ENCODE results near the gene MEGF9.
A peak's percentile ranks its signal among the peaks of the same experiment; 100 is the strongest.

Gene MEGF9

GRCh38 chr9:120619751-120620655, 94.3 kb downstream of the MEGF9 start:
- DNase-seq, result peak; percentile 66

DNA sequence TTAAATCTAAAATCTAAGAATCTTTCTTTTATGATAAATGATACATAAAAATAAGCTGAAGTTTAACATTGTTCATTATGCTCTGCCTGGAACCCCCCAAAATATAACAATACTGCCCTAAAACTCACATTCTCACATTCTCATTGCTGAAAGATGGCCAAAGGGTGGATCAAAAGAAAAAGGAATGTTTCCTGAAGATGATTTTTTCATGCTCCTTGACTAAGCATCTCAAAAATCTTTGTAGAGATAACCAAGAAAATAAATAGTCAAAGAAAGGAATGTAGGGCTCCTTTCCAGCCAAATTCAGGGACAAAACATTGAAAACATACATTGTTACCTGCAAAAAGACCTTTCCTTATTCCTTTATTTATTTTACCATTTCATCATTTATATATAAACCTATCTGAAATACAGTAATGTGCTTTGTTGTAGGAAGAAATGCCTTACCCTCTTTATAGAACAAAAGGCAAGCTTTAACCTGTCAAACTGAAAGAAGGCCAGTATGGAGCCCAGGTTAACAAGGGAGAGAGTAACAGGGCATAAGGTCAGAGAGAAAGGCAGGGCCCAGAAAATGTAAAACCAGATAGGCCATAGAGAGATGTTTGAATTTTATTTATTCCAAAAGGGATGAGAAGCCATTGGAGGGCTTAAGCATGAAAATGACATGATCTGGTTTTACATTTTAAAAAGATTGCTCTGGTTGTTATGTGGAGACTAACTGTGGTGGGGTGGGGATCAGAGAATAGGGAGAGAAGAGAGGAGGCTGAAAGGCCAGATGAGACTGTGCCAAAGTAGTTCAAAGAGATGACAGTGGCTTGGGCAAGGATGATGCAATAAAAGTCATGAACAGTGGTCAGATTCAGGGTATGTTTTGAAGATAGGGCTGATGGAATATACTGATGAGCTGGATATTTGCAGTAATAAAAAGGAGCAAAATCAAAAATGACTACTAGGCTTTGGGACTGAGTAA, 97.0 kb downstream of the MEGF9 start:
- DNase-seq, result peak; percentile 41

DNA sequence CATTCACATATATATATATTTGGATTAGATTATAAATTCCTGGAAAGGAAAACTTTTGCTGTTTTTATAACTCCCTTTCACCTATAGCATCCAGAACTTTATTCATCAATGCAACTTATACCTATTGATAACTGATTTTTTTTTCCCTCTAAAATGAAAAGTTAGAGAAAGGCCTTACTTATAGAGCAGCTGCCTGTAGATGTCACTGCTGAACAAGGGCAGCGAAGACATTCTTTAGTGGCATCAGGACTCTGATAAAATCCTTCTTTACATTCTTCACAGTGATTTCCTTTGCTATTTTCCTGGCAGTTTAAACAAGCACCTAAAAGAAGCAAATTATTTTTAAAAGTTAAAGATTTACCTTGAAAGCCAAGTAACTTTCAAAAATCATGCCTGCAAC, 102.1 kb downstream of the MEGF9 start:
- DNase-seq, result no peak

DNA sequence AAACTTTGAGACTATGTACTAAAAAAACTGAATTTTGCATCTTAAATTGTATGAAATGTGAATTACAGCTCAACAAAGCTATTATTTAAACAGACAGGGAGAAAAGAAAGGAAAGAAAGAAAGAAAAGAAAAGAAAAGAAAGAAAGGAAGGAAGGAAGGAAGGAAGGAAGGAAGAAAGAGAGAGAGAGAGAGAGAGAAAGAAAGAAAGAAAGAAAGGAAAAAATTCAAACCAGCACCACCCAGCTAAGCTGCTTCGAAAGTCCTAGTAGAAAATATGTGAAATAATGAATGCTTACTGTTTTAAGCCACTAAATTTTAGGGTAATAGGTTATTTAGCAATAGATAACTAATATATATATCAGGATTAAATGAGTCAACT, 102.6 kb downstream of the MEGF9 start:
- no peak for DNase-seq

DNA sequence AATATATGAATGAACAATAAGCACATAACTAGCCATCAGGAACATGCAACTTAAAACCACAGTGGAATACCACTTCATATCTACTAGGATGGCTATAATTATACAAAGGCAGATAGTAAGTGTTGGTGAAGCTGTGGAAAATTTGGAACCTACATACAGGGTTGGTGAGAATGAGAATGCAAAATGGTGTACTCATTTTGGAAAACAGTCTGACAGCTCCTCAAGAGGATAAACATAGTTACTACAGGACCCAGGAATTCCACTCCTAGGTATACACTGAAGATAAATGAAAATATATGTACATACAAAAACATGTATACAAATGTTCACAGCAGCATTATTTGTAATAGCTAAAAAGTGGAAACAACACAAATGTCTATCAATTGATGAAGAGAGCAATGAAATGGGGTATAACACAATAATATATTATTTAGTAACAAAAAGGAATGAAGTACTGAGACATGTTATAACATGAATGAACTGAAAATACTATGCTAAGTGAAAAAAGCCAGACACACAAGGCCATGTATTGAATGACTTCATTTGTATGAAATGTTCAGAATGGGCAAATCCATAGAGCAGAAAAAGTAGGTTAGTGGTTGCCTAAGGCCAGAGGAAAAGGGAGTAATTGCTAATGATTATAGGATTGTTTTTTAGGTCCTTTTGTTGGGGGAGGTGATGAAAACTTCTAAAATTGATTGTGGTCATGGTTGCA, 103.1 kb downstream of the MEGF9 start:
- DNase-seq, result no peak

- DNase-seq, result no peak
Observed at GRCh38 chr9:120609636-120610035, 104.6 kb downstream of the MEGF9 start.

GRCh38 chr9:120608421-120608820, 105.8 kb downstream of the MEGF9 start:
- DNase-seq, result peak; percentile 15

- DNase-seq, result no peak
Observed at GRCh38 chr9:120603591-120603990, 110.7 kb downstream of the MEGF9 start.

DNA sequence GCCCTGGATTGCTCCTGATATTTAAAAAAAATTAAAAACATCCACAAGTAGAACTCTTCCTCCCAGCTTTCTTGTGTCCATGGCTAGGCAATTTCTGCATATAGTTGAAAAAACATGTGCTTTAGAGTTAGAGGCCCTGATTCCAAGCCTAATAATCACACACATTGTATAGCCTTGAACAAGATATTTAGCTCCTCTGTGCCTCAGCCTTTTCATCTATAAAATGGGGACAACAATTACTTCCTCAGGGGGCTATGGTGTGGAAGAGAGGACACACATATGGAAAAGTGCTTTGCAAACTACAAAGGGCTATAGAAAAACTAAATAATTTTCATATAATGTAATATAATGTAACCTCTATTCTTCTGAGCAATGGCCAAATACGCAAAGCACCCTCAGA, 111.3 kb downstream of the MEGF9 start:
- DNase-seq, result no peak

DNA sequence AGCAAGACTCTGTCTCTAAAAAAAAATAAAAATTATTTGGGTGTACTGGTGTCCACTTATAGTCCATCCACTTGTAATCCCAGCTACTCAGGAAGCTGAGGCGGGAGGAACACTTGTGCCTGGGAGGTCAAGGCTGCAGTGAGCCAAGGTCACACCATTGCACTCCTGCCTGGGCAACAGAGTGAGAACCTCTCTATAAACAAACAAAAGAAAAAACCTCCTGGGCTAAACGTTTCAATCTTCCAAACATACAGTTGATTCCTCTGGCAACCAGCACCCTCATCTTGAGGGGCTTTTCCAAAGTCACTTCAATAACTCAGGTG, 120.4 kb downstream of the MEGF9 start:
- no peak for DNase-seq

GRCh38 chr9:120593250-120593954, 120.9 kb downstream of the MEGF9 start:
- DNase-seq, result no peak

DNA sequence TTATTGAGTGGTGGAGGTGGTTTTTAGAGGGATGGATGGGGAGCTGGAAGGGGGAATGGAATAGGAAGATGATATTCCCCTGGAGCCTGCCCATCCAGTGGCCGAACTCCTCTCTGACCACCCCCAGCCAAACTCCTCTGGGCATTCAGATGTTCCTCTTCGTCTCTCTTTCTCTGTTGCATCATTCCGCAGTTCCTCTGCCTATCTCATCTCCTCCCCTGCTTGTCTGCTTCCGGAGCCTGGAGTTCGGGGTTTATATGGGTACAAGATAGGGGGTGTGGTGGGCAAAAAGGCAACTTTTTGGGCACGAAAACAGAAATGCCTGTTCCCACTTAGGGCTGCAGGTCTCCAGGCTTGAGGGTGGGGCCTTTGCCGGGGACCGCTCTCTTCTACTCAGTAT, 122.1 kb downstream of the MEGF9 start:
- DNase-seq, result no peak

- DNase-seq, result no peak
Observed at GRCh38 chr9:120587328-120587727, 126.9 kb downstream of the MEGF9 start.

DNA sequence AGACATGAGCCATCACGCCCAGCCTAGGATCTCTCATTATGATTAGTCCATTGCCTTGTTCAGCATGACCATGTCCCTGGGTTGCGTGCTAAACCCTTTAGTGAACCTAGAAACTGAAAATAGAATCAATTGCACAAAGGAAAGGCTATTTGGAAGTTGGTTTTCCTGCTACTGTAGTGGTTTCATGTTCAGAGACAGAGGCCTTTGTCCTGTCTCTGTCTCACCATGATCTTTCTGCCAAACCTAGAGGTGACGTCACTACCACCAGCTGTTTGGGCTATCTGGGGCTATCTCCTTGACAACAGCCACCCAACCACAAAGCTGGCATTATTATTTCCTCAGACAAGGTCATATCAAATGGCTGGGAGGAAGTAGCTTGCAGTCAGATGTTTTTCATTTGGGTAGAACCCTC, 130.3 kb downstream of the MEGF9 start:
- DNase-seq, result peak; percentile 69

DNA sequence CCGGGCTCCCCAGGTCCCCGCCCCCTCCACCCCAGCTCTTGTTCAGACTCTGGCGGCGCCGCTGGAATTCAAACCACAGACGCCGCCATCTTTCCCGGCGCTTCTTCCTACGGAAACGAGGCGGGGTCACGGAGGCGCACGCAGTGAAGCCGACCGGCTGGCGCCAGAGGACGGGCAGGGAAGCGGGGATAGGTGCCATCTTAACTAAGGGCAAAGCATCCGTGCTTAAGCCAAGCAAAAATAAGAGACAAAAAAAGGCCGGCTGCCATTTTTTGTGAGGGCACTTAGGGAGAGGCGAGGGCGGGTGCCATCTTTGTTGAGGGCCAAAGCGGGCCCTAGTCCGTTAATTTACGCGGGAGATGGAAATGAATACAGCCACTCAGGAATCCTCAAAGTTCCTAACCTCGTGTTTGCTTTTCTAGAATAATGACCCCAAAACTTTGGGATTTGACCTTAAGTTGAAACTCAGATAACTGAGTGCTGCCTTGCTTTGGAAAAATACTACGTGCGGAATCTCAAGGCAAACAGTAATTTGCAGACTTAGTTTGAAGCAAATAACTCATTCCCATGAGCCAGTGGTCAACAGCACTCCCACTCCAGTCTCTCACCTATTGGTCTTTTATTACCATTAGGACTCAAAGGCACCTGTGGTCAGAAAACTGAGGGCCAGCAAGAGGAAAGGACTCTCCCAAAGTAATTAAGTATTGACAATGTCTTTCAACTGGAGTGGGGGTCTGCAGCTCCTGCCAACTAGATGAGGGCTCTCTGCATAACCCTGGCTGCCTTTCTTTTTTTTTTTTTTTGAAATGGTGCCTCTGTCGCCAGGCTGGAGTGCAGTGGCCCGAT, 134.0 kb downstream of the MEGF9 start, which contains the start of gene CDK5RAP2:
Gene CDK5RAP2 (minus strand): TSS at position 117 of the 846 bp plus-strand sequence. CDS start 189 bp downstream, outside the sequence.
- DNase-seq, result peak; percentile 99

DNA sequence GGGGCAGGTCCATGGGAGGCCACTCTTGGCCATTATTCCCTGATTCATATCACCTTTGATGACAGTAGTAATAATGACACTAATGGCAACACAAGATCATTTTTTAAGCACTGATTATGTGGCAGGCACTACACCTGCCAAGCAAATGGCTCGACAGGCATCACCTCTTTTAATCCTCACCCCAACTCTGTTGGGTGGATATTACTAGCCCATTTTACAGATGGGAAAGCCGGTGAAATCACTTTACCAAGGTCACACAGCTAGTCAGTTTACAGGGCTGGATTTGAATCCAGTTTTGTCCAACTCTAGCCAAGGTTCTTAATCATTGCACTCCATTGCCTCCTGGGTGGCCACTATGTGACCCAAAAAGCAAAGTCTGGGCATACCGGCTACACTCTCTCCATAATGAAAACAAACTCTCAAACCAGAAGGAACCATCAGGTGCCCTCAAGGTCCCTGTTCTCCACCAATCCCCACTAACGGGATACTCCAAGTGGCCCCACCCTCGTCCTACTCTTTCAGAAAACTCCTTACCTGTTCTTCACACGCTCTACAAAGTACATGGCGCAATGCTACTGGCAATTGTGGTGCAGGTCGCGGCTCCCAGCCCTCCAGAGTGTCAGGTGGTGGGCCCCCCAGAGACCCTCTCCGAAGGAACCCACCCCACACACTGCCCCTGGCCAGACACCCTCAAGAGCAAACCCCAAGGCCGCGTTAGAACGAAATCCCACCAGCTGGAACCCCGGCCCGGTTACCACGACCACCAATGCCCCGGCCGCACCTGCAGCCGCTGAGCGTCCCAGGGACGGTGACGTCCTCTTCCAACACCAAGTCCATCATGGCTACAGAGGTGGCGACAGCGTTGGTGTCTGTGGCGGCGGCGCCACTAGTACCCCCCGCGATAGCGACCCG, 134.9 kb downstream of the MEGF9 start:
- no peak for DNase-seq

DNA sequence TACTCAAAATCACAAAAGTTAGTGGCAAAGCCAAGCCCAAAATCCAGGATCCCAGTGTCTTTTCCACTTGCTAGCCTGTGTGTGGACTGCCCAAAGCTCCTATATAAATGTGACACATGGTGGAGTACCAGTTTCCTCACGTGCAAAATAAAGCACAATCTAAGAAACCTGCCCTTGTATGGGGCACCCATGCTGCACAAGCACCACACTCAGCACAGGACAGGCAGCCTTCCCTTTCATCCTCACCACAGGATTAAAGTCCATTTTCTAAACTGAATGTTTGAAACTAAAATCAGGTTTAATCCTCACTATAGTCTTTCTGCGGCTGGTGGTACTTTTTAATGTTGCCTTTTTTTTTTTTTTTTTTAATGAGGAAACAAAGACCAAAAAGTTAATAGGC, 139.8 kb downstream of the MEGF9 start:
- DNase-seq, result no peak

DNA sequence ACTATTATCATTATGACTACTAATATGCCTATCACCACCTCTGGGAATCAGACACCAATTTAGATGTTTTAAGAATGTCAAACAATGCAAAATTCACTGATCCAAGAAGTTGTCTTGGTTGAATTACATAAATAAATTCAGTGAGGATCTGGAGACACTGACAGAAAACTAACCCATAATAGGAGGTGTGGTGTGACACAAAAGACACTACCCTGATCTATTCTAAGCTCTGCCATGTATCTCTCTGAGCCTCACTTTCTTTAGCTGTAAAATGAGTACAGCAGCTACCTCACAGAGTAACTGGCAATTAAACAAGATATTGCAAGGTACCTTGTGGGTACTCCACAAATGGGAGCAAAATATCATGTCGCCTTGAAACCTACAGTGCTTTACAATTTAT, 141.8 kb downstream of the MEGF9 start:
- DNase-seq, result no peak

GRCh38 chr9:120571443-120572257, 142.6 kb downstream of the MEGF9 start:
- DNase-seq, result peak; percentile 3

Data from fibroblast of upper back skin (primary cell).